GM18519 (cell line): ENCODE data around the gene PYGL.

ENCODE experiments used
- ATAC-seq: cut with Tn5 transposase; IDR thresholded peaks from one replicate; pipeline ENCODE4 v1.9.1; 2021; ENCODE audit warnings: mild to moderate bottlenecking, moderate library complexity; ENCODE audit not compliant: unreplicated experiment, low FRiP score

The PYGL gene

DNA sequence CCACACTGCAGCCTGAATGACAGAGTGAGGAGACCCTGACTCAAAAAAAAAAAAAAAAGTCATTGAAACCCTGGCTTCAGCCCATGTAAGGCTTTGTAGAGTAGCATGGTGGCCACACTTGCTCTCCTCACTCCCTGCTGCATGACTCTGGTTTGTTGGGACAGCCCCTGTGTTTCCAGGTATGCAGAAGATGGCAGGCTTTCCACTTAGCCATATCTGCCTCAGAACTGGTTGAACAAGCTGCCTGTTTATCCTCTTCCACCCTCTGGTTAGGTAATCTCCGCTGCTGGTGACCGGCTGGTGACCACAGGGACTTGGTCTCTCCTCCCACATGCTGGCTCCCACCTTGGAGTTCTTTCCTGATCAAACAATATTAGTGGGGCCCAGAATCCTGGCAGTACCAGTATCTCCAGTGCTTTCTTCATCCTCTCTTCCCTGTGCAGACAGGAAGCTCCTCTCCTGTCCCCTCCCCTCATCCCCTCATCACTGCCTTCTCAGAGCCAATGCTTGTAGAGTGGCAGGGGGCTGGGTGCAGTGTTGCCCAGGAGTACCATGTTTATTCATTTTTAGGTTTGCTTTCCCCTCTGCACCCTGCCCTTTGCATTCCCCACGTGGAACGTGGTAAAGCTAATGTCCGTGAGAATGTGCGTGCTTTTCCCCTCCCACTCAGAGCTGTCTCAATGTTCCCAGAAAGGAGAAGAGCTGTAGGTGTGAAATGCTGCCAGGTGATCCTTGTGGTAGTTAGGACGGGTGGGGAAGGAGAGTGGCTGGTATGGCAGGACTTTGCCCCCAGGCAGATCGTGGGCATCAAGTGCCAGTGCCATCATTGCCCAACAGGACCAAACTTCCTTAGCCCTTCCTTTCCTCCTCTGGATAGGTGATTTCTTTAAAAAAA is 61.1 kb downstream of the PYGL start:
- ATAC-seq: no peak

DNA sequence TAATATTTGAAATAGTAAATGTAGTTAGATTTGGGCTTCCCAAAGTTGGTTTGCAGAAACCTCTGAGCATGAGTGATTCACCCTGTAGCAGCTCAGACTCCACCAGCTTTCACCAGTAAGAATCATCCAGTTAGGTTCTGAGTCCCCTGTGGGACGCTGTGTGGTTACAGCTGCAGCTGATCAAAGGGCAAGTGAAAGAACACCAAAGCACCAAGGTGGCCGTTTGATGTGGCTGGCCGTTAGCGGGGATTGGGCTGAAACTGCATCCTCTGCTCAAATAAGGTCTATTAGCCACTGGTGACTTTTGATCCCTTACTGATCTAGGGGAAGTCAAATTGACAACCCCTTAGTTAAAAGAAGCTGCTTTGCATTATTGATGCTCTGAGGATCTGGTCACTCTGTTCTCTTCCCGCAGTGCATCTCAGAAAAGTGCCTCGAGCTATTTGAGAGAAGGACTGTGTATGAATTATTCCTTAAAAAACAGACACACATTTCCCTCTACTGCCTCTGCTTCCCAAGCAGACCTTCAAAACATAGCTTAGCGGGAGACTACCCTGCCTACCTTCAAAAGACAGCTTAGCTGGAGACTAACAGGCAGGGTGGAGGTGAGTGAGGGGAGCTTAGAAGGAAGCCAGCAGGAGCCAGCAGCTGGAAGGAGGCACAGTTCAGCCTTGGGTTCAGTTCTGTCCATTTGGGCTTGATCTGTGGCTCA is 68.8 kb downstream of the PYGL start:
- peak; percentile 70 for ATAC-seq

DNA sequence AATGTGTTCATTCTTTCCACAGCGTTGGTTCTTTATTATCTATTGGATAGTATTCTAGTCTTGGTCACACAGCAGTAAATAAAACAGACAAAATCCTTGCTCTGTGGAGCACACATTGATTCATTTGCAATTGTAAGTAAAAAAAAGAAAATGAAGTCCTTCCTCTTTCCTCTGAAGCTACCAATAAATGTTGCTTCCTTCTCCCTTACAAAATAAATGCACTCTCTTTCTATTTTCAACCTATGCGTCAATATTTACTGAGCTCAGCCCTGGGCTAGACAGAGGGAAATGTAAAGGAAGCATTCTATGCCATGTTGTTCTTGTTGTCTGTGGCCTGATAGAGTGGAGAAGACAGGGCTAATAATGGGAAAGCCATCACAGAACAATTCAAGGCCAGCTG is 69.5 kb downstream of the PYGL start:
- ATAC-seq: no peak

DNA sequence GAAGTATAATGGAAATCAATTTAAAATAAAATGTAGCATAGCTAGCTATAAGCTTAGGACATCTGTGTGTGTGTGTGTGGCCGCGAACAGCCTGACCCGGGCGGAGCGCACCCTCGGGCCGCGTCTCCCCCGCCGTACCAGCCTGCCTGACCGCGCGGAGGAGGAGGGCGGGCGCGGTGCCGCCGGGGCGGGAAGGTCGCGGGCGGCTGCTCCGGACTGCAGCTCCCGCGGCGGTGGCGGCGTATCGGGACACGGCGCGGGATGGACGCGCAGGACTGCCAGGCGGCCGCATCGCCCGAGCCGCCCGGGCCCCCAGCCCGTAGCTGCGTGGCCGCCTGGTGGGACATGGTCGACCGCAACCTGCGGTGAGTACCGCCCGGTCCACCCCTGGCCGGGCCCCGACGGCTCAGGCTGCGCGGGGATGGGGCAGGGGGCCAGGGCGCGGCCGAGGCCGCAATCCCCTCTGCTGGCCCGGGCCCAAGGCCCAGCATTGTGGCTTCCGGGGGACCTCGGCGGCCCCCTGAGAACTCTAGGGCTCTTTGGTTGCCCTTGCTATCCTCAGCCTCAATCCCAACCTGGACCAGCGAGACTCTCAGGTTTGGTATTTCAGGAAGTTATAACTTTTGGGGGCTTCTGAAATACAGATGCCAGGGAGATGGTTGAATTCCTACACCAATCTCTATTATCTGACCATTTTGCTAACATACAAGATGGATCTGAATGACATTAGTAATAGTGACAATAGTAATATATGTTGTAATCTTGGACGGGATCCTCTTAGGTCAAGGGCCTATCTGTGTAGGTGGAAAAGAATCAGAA is 72.2 kb downstream of the PYGL start, which contains the start of gene ABHD12B:
TSS of gene ABHD12B (plus strand) at position 140 of the 819 bp plus-strand sequence. CDS start at position 262, 122 bp downstream.
- ATAC-seq: no peak

DNA sequence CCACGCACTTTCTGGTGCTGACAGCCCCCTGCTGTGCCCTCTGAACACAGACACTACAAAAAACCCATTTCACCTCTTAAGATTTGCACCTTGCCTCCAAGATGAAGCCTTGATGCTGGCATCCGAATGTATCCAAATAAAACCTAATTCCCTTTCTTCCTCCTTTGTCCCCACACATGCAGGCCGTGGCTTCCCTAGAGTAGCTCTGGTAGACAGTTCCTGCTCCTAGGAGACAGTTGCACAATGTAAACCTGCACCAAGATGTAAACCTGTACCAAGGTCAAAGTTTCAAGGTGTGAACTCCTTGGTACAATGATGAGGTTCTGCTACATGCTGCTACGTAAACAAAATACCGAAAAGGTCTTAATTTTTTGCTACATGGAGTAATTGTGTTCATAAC is 73.1 kb downstream of the PYGL start:
- ATAC-seq: no peak

GRCh38 chr14:50865391-50866076 is 78.7 kb downstream of the PYGL start:
- ATAC-seq: no peak

DNA sequence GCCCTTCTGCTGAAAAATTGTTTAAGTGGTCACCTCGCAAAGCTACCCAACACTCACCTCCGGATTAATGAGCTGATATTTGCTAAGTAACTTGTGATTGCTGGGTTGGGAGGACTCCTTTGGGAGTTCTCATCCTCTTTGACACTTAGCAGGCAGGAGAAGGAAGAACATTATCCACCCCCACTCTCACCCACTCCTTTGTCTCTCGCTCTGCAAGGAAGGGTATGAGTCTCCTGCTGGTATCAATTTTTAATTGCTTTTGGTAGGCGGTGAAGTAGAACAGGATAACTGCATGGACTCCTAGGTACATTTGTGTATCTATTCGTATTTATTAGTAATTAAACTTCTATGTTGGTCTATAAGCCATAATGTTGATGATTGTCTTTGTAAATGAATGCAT is 79.3 kb downstream of the PYGL start:
- no peak for ATAC-seq

- no peak for ATAC-seq
Measured at GRCh38 chr14:50864237-50864636, 80.0 kb downstream of the PYGL start.

DNA sequence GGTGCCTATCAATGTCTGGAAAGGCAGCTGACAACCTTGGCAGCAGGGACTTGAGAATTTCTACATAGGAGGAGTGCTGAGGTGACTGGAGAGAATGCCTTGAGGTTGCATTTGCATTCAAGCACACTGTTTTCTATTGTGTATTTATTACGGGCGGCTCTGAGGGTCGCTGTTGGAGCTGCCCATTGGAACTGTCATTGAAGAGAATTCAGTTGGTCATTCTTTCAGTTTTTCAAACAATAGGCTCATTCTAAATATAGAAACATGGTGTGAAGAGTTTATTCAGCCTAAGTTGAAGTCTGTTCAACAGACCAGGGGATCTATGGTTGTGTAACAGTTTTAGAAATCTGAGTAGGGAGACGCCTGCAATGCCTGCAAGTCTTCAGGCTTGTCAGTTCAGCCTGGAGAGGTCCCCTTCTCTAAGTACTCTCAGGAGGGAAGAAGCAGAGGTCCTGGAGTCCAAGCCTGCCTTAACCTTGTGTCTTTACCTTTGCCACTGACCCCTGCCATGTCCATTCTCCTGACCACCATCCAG is 82.2 kb downstream of the PYGL start:
- no peak for ATAC-seq

GRCh38 chr14:50860478-50861086 is 83.7 kb downstream of the PYGL start:
- ATAC-seq: no peak

DNA sequence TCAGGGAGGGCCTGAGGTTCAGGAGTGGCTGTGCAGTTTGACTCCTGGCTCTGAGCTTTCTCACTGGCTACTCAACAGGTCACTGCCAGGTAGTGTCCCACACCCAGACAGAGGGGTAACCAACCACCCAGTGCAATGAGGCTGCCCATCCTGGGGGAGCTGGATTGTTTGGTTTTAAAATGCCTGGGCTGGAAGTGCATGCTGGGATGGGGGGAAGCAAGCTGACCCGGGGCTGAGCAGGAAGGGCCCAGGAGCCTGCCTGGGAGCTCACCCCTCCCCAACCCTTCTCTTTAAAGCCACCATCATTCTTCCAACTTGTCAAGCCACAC is 85.0 kb downstream of the PYGL start:
- no peak for ATAC-seq

- ATAC-seq: no peak
Measured at GRCh38 chr14:50856660-50857059, 87.6 kb downstream of the PYGL start.

DNA sequence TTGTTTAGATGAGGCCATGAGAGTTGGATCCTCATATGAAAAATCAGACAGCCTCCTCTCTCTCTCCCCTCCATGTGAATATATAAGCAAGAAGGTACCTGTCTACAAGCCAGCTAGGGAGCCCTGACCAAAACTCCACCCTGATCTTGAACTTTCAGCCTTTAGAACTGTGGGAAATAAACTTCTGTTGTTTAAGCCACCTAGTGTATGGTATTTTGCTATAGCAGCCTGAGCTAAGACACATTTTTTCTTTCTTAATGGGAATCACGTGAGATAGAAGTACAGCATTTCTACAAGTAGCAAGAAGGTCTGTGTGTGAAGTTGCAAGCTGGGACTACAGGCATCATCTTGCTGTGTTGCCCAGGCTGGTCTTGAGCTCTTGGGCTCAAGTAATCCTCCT is 88.7 kb downstream of the PYGL start:
- ATAC-seq: no peak
